SK-N-DZ (cell line): ENCODE measurements around the gene ABCD1.

Experiments used
- DNase-seq: peaks from one replicate; pipeline ENCODE4 v3.0.0-alpha.2; 2015; ENCODE audit warnings: low spot score

The ABCD1 gene

DNA sequence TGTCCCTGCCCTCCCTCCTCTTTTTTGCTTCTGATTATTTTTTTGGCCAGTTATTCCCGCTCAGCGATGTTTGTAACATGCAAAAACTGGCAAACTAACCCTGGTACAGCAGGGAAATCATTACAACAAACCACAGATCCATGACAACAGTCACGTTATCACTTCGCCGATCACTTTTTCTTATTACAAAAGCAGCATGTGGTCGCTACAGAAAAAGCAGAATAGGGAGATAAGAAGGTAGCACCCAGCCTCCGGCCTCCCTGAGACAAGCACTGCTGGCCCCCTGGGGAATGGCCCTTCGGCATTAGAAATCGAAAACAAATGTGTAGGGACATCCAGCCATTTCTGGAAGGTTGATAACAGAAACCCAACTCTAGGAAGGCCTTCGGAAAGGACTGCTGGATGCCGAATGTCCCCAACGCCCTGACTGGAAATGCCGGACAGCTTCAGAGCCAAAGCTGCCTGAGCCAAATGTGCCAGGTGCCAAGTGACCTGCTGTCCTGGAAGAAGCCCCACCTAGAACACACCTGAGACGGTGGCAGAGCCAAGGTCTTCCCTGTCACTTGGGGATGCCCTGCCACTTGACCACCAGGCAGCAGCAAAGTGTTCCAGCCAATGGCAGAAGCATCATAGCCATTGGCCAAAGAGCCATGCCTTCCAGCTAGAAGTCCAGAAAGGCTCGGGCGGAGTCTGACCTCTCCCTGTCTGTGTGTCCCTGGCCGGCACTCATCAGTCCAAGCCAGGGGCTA, 66.6 kb downstream of the ABCD1 start:
- no peak for DNase-seq

DNA sequence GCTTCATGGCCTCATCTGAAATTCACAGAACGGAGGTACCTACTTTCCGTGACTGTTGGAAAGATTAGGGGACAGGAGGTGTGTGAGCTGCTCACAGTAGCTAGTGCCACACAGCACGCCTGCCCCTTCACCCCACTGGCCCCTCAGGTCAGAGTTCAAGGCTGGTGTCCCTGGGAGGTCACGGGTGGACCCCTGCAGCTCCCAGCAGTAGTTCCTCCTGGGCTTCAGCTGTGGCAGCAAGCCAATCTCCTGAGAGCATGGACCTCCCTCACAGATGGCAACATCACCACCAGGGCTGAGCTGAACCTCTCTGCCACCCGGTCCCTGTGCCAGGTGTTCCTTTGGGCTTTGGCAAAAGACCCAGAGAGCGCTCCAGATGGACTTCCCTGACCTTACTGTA, 67.7 kb downstream of the ABCD1 start:
- DNase-seq: no peak

DNA sequence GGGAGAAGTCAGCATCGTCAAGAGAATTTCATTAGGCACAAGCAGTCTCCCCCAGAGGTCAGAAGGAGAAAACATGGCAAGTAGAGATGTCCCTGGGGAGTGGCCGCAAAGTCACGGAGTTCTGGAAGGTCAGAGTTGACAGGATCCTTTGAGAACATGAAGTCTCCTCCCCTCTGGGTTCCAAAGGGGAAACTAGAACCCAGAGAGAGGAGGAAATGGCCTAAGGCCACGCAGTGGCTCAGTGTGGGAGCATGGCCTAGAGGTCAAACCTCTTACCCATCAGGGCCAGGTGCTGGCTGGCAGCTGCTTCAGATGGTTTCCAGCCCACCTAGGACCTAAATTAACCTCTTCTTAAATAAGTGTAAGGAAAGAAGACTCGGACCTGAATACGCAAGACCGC, 68.6 kb downstream of the ABCD1 start:
- no peak for DNase-seq
